Measurements from ENCODE around the gene BCAT1. TPM values are rescaled to one million over a fixed set of nuclear protein-coding genes. Genes with fewer than 3 reads are reported as not detected.

The BCAT1 gene
- total and polyA plus RNA-seq, 2 of the 8 experiments (the other 6 are each of a cell fraction or from before 2014, with no cell fraction given) = 19.7 to 263 TPM

DNA sequence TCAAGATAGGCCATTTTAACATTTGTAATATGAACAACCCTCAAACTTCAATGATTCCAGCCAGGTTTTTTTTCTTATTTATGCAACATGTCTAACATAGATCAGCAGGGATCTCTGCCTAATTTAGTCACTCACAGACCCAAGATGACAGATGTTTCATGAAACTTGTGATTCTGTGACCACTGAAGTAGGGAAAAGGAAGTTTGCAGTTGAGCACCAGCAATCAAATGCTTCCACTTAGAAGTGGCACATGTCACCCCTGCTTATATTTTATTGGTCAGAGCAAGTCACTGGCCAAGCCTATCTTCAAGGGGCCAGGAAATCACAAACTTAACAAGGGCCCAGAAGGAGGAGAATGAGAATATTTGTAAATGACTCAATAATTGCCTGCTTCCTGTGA lies 150.6 kb downstream of the BCAT1 start:
- Histone ChIP-seq H3K36me3 (ENCODE audit: control insufficient read depth in 2 of 4, insufficient read depth in 4 of 4, low read length in 3 of 4) (no peaks in the 10 kb centered on the region), H3K27me3 (replicated peaks in 1 of 4; ENCODE audit: control insufficient read depth in 3 of 4, extremely low read depth in 1 of 4, insufficient read depth in 3 of 4, low read length in 3 of 4) (no peaks in the 10 kb centered on the region), H4K8ac (ENCODE audit: extremely low read depth, insufficient read depth, low read length) (no peak overlapping the region), H2BK15ac (ENCODE audit: low read length) (no peak overlapping the region), H3K56ac (replicated peaks; ENCODE audit: insufficient read length, low read depth, low read length) (no peak overlapping the region), H4K20me1 (replicated peaks in 1 of 2; ENCODE audit: control insufficient read depth in 1 of 2, insufficient read depth in 2 of 2, low read length in 2 of 2) (no peaks in the 10 kb centered on the region), H2BK120ac (replicated peaks; ENCODE audit: low read depth, low read length) (no peak overlapping the region), H2BK12ac (ENCODE audit: low read depth, low read length) (no peak overlapping the region), H3K23me2 (ENCODE audit: low read depth, low read length) (no peaks in the 10 kb centered on the region), H3K27ac (ENCODE audit: low read depth, low read length) (no peak overlapping the region), H3K4me1 (replicated peaks in 1 of 4; ENCODE audit: control insufficient read depth in 3 of 4, insufficient read depth in 4 of 4, low read length in 3 of 4) (no peaks in the 10 kb centered on the region), H4K91ac (replicated peaks; ENCODE audit: insufficient read length, low read length) (no peak overlapping the region), H3K14ac (ENCODE audit: insufficient read length) (no peak overlapping the region), H2AK5ac (ENCODE audit: low read depth, low read length) (no peak overlapping the region), H3K4me3 (ENCODE audit: extremely low read depth in 1 of 4, insufficient read depth in 2 of 4, low read depth in 3 of 4, low read length in 4 of 4) (no peak overlapping the region), H3K9me3 (ENCODE audit: insufficient read depth in 2 of 2, low read depth in 1 of 2, low read length in 1 of 2) (no peaks in the 10 kb centered on the region), H2BK5ac (ENCODE audit: low read depth, low read length) (no peak overlapping the region), H3K18ac (ENCODE audit: extremely low read depth, low read length) (no peak overlapping the region), H3K79me2 (ENCODE audit: control insufficient read depth in 1 of 2, insufficient read depth in 2 of 2, low read length in 2 of 2) (no peaks in the 10 kb centered on the region), H3K4ac (replicated peaks; ENCODE audit: insufficient read length, low read depth, low read length) (no peak overlapping the region), H3K23ac (ENCODE audit: insufficient read length) (no peak overlapping the region), H2AFZ (ENCODE audit: low read length) (no peak overlapping the region), H4K5ac (ENCODE audit: insufficient read length, low read depth, low read length) (no peak overlapping the region), H3K79me1 (ENCODE audit: low read depth, low read length) (no peaks in the 10 kb centered on the region), H2BK20ac (ENCODE audit: low read length) (no peak overlapping the region), H3K4me2 (ENCODE audit: insufficient read depth in 1 of 2, low read depth in 2 of 2, low read length in 2 of 2) (no peak overlapping the region), H3K9ac (replicated peaks in 1 of 4; ENCODE audit: extremely low read depth in 1 of 4, low read depth in 3 of 4, low read length in 3 of 4) (no peak overlapping the region)
- no peak for FAIRE-seq
- no peak for DNase-seq (ENCODE audit: low read depth in 1 of 2, low spot score in 2 of 2)
- ChIA-PET CTCF (ENCODE audit: partially characterized antibody) (no interaction called here), POLR2A (ENCODE audit: partially characterized antibody) (no interaction called here)
- no peak for TF ChIP-seq JUN (IDR thresholded peaks at IDR 0.05; ENCODE audit: low read depth, low read length)
- TF ChIP-seq EP300 (IDR thresholded peaks at IDR 0.05; ENCODE audit: borderline replicate concordance in 1 of 2, low read depth in 2 of 2, low read length in 2 of 2) = no peak
- TF ChIP-seq TAF7 (optimal IDR thresholded peaks at IDR 0.05; ENCODE audit: borderline replicate concordance, low read depth, low read length) = no peak

Data from H1 (cell line).